ENCODE measurements around the gene PRDX5.

- TF ChIP-seq CTCF (IDR thresholded peaks at IDR 0.05) (no peak), POLR2A (IDR thresholded peaks at IDR 0.05) (no peak)
Observed at GRCh38 chr11:64360448-64360921, 42.6 kb downstream of the PRDX5 start.
